GM21381 (cell line): ENCODE measurements around the gene ANGPT4.

Experiments used
- ATAC-seq: cut with Tn5 transposase; IDR thresholded peaks from one replicate; pipeline ENCODE4 v1.9.1; 2021; ENCODE audit warnings: mild to moderate bottlenecking, moderate library complexity; ENCODE audit not compliant: unreplicated experiment

Gene ANGPT4

GRCh38 chr20:845941-846893, 69.9 kb downstream of the ANGPT4 start:
- ATAC-seq, result no peak

- no peak for ATAC-seq
These were observed 70.8 kb downstream of the ANGPT4 start for GRCh38 chr20:845226-845868.

- ATAC-seq, result peak; percentile 91
These were observed 71.5 kb downstream of the ANGPT4 start for GRCh38 chr20:844473-845225.

- no peak for ATAC-seq
These were observed 72.2 kb downstream of the ANGPT4 start for GRCh38 chr20:843912-844311.

- no peak for ATAC-seq
These were observed 73.6 kb downstream of the ANGPT4 start for GRCh38 chr20:842547-842940.

- ATAC-seq, result no peak
These were observed 74.3 kb downstream of the ANGPT4 start for GRCh38 chr20:841568-842546.

- no peak for ATAC-seq
These were observed 75.1 kb downstream of the ANGPT4 start for GRCh38 chr20:840858-841567.

- ATAC-seq, result no peak
These were observed 75.7 kb downstream of the ANGPT4 start for GRCh38 chr20:840503-840857.

GRCh38 chr20:839626-840025, 76.5 kb downstream of the ANGPT4 start:
- ATAC-seq, result no peak

- no peak for ATAC-seq
These were observed 77.1 kb downstream of the ANGPT4 start for GRCh38 chr20:839015-839414.

- no peak for ATAC-seq
These were observed 79.9 kb downstream of the ANGPT4 start for GRCh38 chr20:836190-836589.

- no peak for ATAC-seq
These were observed 80.5 kb downstream of the ANGPT4 start for GRCh38 chr20:835608-836045.

GRCh38 chr20:834151-834746, 81.9 kb downstream of the ANGPT4 start:
- no peak for ATAC-seq

- ATAC-seq, result peak; percentile 94
These were observed 82.5 kb downstream of the ANGPT4 start, which contains the start of gene FAM110A for GRCh38 chr20:833450-834150. Gene FAM110A (plus strand): TSS chr20:833715. CDS start chr20:844805, 11,090 bp downstream.

GRCh38 chr20:833121-833449, 83.0 kb downstream of the ANGPT4 start:
- ATAC-seq, result no peak

GRCh38 chr20:831956-832355, 84.2 kb downstream of the ANGPT4 start:
- ATAC-seq, result no peak

GRCh38 chr20:831251-831650, 84.9 kb downstream of the ANGPT4 start:
- ATAC-seq, result no peak

GRCh38 chr20:830011-830521, 86.1 kb downstream of the ANGPT4 start:
- ATAC-seq, result no peak
